PC-3 (cell line): ENCODE data around the gene CNPY1. TPM values are rescaled to one million over a fixed set of nuclear protein-coding genes. Genes with fewer than 3 reads are reported as not detected.

Experiments used
- ATAC-seq: fragments of 200-7000 bp; cut with Tn5 transposase; 2 replicates; pipeline ENCODE4 v1.9.1; 2020; ENCODE audit warnings: mild to moderate bottlenecking, moderate library complexity
- BruUV-seq: library from RNA; stranded (reverse); fragments of 400-500 nt; replicated peaks from 2 replicates; lab custom pipeline; 2021; lab: Mats Ljungman, UMichigan
- CTCF ChIA-PET: fragments of 300-600 bp; sonication (Branson Sonifier 250); formaldehyde crosslinking; loops from one replicate; lab custom pipeline; 2022; ENCODE audit warnings: antibody characterized with exemption; lab: Charles Lee
- POLR2A ChIA-PET: fragments of 300-600 bp; sonication (Branson Sonifier 250); formaldehyde crosslinking; loops from one replicate; lab custom pipeline; 2022; ENCODE audit warnings: antibody characterized with exemption; ENCODE audit not compliant: unreplicated experiment; lab: Charles Lee
- DNase-seq: peaks from one replicate; pipeline ENCODE4 v3.0.0-alpha.2; 2015
- H2AFZ ChIP-seq: fragments of 300-600 bp; sonication (generic); 2 replicates; pipeline ENCODE4 v1.6.0; 2016; ENCODE audit warnings: antibody characterized with exemption, low read length
- H3F3A ChIP-seq: fragments of 300-600 bp; sonication (generic); one replicate; pipeline ENCODE4 v1.6.0; 2017; ENCODE audit warnings: antibody characterized with exemption, low read length, control low read depth, mild to moderate bottlenecking; ENCODE audit not compliant: unreplicated experiment
- H3K27ac ChIP-seq: fragments of 300-600 bp; sonication (generic); 2 replicates; pipeline ENCODE4 v1.5.1; 2016; ENCODE audit warnings: mild to moderate bottlenecking, low read length
- H3K27me3 ChIP-seq: fragments of 300-600 bp; sonication (generic); 2 replicates; pipeline ENCODE4 v1.6.1; 2016; ENCODE audit warnings: low read length, mixed read lengths
- H3K36me3 ChIP-seq: fragments of 300-600 bp; sonication (generic); 2 replicates; pipeline ENCODE4 v1.6.1; 2016; ENCODE audit warnings: low read depth, mixed run types, low read length, mixed read lengths
- H3K4me1 ChIP-seq: fragments of 300-600 bp; sonication (generic); 2 replicates; pipeline ENCODE4 v1.5.1; 2016; ENCODE audit warnings: low read length; ENCODE audit not compliant: insufficient read depth
- H3K4me2 ChIP-seq: fragments of 300-600 bp; sonication (generic); 2 replicates; pipeline ENCODE4 v1.6.0; 2016; ENCODE audit warnings: low read length
- H3K4me3 ChIP-seq: fragments of 300-600 bp; sonication (generic); 2 replicates; pipeline ENCODE4 v1.5.1; 2016; ENCODE audit warnings: mild to moderate bottlenecking, low read length, mixed read lengths
- H3K79me2 ChIP-seq: fragments of 300-600 bp; sonication (generic); 2 replicates; pipeline ENCODE4 v1.6.1; 2017; ENCODE audit warnings: low read length, mixed read lengths
- H3K9ac ChIP-seq: fragments of 300-600 bp; sonication (generic); 2 replicates; pipeline ENCODE4 v1.6.0; 2016; ENCODE audit warnings: mild to moderate bottlenecking, low read length
- H3K9me2 ChIP-seq: fragments of 300-600 bp; sonication (generic); replicated peaks from 2 replicates; pipeline ENCODE4 v1.6.1; 2016; ENCODE audit warnings: mixed run types, low read length, mixed read lengths
- H3K9me3 ChIP-seq: fragments of 300-600 bp; sonication (generic); 2 replicates; pipeline ENCODE4 v1.6.1; 2016; ENCODE audit warnings: low read length, mixed read lengths
- H4K20me1 ChIP-seq: fragments of 300-600 bp; sonication (generic); 2 replicates; pipeline ENCODE4 v1.6.1; 2016; ENCODE audit warnings: low read length, mixed read lengths
- CTCF ChIP-seq: fragments of 300-600 bp; sonication (generic); conservative IDR thresholded peaks from 2 replicates; pipeline ENCODE4 v1.5.1; 2017; ENCODE audit warnings: antibody characterized with exemption, low read depth, mild to moderate bottlenecking, low read length
- EZH2 ChIP-seq: fragments of 300-600 bp; sonication (generic); IDR thresholded peaks from one replicate; pipeline ENCODE4 v1.6.1; 2017; ENCODE audit warnings: antibody characterized with exemption, mild to moderate bottlenecking, low read length; ENCODE audit not compliant: unreplicated experiment
- EZH2phosphoT487 ChIP-seq: fragments of 300-600 bp; sonication (generic); IDR thresholded peaks from 2 replicates; pipeline ENCODE4 v1.6.1; 2018; ENCODE audit warnings: mild to moderate bottlenecking, antibody characterized with exemption, low read length, borderline replicate concordance
- intact Hi-C: fragments of 100-400 bp; cut with micrococcal nuclease; formaldehyde crosslinking; loops from 2 replicates; pipeline ENCODE4 v1.9.0; 2023
- total RNA-seq: library from RNA; depleted of rRNA; stranded (reverse); fragments of >200 nt; gene quantifications from 2 replicates; pipeline ENCODE4 v1.2.3, GENCODE V29; 2014

Gene CNPY1
- total RNA-seq, 1 experiment from 2014 or later = not detected

- TF ChIP-seq EZH2 (no peak), EZH2phosphoT487 (no peak), CTCF (no peak)
- CTCF ChIA-PET = no interaction called here
- Histone ChIP-seq H3K9me3 (no peaks in the 10 kb centered on the region), H3F3A (no peaks in the 10 kb centered on the region), H4K20me1 (no peaks in the 10 kb centered on the region), H3K9ac (no peak overlapping the region), H3K4me2 (no peak overlapping the region), H3K27me3 (peaks cover 94% of the 10 kb centered on the region), H3K27ac (no peak overlapping the region), H3K36me3 (no peaks in the 10 kb centered on the region), H3K79me2 (no peaks in the 10 kb centered on the region), H2AFZ (no peak overlapping the region), H3K9me2 (no peaks in the 10 kb centered on the region), H3K4me1 (no peaks in the 10 kb centered on the region), H3K4me3 (no peak overlapping the region)
- POLR2A ChIA-PET = no interaction called here
- no TSS peak for BruUV-seq
- ATAC-seq (no peak), DNase-seq (no peak)
- intact Hi-C loops = no loop called here
Measured at GRCh38 chr7:155494551-155494950, 51.8 kb downstream of the CNPY1 start.

GRCh38 chr7:155493744-155494538 lies 52.4 kb downstream of the CNPY1 start:
- Histone ChIP-seq H3K4me2 (no peak overlapping the region), H3K4me1 (no peaks in the 10 kb centered on the region), H3K79me2 (no peaks in the 10 kb centered on the region), H3K27ac (no peak overlapping the region), H3K27me3 (peaks cover 92% of the 10 kb centered on the region), H3F3A (no peaks in the 10 kb centered on the region), H4K20me1 (no peaks in the 10 kb centered on the region), H3K9me3 (no peaks in the 10 kb centered on the region), H3K36me3 (no peaks in the 10 kb centered on the region), H3K4me3 (no peak overlapping the region), H3K9me2 (no peaks in the 10 kb centered on the region), H2AFZ (no peak overlapping the region), H3K9ac (no peak overlapping the region)
- intact Hi-C loops = no loop called here
- no TSS peak for BruUV-seq
- CTCF ChIA-PET = no interaction called here
- ATAC-seq (no peak), DNase-seq (no peak)
- TF ChIP-seq CTCF (no peak), EZH2phosphoT487 (no peak), EZH2 (no peak)
- POLR2A ChIA-PET = no interaction called here

- POLR2A ChIA-PET = no interaction called here
- intact Hi-C loops = no loop called here
- Histone ChIP-seq H3K4me1 (no peaks in the 10 kb centered on the region), H3K4me3 (no peak overlapping the region), H4K20me1 (no peaks in the 10 kb centered on the region), H3K27me3 (peaks cover 73% of the 10 kb centered on the region), H3K27ac (no peak overlapping the region), H3K79me2 (no peaks in the 10 kb centered on the region), H3K9me2 (no peaks in the 10 kb centered on the region), H3F3A (no peaks in the 10 kb centered on the region), H3K9ac (no peak overlapping the region), H3K9me3 (no peaks in the 10 kb centered on the region), H2AFZ (no peak overlapping the region), H3K4me2 (no peak overlapping the region), H3K36me3 (no peaks in the 10 kb centered on the region)
- no peak for TF ChIP-seq EZH2
- no peak for TF ChIP-seq EZH2phosphoT487
- TF ChIP-seq CTCF = no peak
- ATAC-seq (no peak), DNase-seq (no peak)
- CTCF ChIA-PET = no interaction called here
- no TSS peak for BruUV-seq
Measured at GRCh38 chr7:155491812-155492211, 54.5 kb downstream of the CNPY1 start.
